Measurements from ENCODE around the gene PRKCB.

Gene PRKCB

DNA sequence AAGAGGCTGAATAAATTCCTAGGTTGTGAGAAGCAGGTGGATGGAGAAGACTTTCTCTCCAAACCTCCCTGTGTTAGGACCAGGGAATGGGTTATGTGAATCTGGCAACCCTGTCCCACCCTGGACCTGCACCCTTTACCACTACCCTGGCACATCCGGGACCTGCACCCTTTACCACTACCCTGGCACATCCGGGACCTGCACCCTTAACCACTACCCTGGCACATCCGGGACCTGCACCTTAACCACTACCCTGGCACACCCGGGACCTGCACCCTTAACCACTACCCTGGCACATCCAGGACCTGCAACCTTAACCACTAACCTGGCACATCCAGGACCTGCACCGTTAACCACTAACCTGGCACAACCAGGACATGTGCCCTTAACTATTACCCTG is 213.3 kb downstream of the PRKCB start:
- DNase-seq (ENCODE audit: low spot score) = no peak

DNA sequence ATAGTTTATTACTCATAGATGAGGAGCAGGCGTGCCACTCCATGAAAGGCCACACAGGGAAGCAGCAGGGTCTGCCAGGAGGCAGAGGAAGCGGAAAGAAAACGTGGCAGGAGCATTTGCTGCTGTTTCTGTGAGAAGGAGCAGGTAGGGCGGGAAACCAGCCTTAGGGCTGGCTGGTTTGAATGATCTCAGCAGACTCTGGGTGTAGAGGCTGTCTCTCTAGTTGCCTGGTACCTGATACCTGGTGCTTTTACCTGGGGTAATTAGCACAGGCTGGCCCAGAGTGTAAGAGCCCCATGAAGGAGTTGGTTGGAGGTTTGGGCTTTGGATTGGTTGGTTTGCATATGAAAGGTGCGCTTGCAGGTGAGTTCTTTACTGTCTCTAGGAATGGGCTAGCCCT is 215.3 kb downstream of the PRKCB start:
- DNase-seq (ENCODE audit: low spot score) = no peak

DNA sequence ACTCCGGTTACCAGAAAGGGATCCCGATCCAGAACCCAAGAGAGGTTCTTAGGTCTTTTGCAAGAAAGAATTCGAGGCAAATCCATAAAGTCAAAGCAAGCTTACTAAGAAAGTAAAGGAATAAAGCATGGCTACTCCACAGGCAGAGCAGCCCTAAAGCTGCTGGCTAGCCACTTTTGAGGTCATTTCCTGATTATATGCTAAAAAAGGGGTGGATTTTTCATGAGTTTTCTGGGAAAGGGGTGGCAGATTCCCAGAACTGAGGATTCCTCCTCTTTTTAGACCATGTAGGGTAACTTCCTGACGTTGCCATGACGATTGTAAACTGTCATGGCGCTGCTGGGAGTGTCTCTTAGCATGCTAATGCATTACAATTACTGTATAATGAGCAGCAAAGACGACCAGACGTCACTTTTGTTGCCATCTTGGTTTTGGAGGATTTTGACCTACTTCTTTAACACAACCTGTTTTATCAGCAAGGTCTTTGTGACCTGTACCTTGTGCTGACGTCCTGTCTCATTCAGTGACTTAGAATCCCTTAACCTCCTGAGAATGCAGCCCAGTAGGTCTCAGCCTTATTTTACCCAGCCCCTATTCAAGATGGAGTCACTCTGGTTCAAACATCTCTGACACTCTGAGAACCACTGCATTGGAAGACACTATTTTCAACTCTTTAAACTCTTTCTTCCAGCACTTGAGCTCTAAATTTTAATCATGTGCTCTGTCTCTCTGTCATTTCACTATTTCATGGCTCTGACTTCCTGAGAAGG is 216.7 kb downstream of the PRKCB start:
- DNase-seq (ENCODE audit: low spot score) = no peak

DNA sequence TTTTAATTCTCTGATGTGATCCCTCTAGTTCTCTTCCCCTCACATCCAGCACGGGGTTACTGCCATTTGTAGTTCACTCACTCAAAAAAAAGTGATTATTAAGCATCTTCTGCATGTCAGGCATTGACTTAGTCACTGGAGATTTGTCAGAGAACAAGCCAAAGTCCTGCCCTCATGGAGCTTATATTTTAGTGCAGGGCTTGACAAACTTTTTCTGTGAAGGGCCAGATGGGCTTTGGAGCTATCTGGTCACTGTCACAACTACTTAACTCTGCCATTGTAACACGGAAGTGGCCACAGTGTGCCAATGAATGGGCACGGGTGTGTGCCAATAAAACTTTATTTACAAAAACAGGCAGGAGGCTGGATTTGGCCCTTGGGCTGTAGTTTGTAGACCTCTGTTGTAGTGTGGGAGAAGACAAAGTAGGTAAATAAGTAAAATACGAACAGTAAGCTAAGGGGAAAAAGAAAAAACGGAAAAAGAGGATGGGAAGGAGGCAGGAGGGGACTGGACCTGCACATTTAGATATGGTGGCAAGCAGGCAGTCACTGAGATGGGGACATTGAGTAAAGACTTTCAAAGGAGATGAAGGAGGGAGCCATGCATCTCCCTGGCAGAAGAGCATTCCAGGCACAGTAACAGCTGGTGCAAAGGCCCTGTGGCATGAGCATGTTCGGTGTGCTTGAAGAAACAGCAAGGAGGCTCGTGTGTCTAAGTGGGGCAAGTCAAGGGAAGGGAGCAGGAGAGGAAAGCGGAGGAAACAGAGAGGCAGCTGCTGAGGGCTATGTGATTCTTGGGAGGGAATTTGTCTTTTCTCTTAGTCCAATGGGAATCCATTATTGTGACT is 217.5 kb downstream of the PRKCB start:
- no peak for DNase-seq (ENCODE audit: low spot score)

DNA sequence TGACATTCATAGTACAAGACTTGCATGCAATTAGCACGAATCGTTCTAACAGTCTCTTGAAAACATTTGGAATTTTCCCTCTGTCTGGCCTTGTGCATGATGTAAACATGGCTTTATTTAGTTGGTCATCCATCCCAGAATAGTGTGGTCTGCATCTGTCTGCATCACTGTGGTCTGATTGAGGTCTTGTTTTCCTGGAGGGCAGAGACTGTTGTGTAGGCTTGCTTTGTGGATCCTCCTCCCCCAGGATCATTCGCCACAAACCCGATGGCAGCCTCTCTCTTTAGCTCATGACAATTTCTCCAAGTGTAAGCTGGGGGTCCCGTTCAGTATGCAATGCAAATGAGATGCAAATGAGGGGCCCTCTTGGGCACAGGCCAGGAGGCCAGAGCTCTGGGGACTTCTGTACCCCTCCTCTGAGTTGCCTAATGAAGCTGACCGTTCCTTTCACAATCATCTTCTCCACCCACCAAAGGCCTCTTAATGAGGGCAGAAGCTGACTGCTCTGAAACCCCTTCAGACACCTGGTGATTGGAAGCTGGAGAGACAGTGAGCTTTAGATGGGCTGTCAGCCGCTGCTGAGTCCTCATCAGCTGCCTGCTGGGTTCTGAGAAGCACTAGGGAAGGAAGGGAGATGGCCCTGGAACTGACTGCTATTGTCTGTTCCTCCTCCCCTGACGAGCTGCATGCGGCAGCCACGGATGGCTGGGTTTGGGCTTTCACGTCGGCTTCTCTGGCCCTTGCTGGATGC is 219.1 kb downstream of the PRKCB start:
- DNase-seq (ENCODE audit: low spot score) = no peak

DNA sequence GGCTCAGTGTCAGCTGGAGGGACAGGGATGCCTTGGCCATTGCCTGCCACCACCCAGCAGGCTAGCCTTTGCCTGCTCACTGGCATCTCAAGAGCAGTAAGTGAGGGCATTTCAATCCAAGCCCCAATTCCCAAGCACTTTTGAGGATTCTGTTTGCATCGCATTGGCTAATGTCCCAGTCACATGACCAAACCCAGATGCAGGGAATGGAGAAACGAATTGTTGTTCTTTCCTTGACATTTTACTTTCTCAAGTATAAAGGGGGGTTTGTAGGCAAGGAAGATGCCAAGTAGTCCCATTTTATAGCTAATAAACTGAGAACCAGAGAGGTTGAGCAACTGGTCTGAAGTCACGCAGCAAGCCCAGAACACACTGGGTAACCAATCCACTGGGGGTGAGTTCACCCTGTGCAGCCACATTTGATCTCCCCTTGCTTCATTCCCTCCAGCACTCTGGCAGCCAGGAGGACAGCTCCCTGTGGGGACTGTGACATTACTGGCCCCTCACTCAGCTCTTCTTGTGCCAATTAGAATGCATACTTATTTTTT is 226.6 kb downstream of the PRKCB start:
- DNase-seq (ENCODE audit: low spot score) = no peak

DNA sequence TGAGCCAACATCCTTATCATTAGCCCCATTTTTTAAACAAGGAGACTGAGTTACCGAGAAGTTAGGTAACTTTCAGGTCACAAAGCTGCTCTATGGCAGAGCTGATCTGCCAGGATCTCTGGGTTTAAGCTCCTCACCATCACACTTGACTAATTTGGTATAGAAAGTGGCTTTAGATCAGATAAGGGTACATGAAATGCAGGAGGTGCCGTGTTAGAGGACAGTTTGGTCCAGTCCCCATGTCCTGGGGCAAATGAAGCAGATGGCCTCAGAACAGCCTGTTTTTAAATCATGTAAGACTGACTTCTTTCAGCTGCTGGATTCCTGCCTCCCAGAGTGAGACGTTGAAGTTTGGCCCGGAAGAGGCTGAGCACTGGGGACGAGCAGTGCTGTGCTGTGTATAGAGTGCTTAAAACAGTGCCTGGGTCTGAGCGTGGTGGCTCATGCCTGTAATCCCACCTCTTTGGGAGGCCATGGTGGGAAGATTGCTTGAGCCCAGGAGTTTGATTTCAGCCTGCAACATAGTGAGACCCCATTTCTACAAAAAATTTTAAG is 233.3 kb downstream of the PRKCB start:
- DNase-seq (ENCODE audit: low spot score) = no peak

DNA sequence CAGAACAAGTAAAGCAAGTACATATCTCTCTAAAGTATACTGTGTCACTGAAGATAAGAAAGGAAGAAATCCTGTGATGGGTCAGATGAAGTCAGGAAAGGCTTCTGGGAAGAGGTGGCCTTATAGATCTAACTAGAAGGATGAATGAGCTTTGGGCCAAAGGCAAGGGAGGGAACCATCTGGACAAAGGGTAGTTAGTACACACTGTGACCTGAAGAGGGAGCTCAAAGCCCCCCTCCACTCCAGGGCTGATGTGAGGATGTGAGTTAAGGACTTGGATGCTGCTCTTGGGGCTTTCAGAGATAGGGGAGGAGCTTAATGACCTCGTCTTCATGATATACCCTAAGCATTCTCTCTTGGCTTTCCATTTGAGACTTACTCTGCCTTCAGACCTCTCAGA is 235.1 kb downstream of the PRKCB start:
- peak; percentile 42 for DNase-seq (ENCODE audit: low spot score)

DNA sequence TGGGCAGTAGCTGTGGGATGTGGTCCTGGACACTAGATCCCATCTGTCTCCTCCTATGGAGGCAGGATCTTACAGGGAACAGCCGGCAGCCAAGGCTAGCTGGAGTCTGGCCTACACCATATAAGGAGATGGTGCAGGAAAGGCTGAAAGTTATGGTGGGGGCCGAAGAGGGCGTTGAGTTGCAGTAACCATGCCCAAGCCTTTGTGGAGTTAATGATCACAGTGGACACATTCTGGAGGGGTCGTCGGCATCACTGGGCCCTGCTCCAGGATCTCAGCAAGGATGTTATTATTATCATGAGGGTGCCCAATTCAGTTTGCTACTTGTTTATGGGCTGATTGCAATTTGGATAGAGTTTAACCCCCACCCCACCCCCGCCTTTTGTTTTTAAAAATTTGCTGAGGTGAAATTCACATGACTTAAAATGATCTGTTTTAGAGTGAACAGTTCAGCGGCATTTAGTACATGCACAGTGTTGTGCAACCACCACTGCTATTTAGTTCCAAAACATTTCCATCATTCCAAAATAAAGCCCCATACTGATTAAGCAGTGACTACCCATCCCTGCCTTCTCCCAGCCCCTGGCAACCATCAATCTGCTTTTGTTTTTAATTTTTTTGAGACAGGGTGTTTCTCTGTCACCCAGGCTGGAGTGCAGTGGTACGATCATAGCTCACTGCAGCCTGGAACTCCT is 236.0 kb downstream of the PRKCB start:
- DNase-seq (ENCODE audit: low spot score) = no peak

DNA sequence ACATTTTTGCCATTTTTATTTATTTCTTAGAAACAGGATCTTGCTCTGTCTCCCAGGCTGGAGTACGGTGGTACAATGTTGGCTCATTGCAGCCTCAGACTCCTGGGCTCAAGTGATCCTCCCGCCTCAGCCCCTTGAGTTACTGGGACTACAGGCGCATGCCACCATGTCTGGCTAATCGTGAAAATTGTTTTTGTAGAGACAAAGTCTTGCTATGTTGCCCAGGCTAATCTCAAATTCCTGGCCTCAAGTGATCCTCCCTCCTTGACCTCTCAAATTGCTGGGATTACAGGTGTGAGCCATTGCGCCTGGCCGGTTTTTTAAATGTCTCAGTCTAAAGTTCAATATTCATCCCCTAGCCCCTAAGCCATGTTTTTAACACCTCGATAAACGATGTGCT is 237.5 kb downstream of the PRKCB start:
- no peak for DNase-seq (ENCODE audit: low spot score)

DNA sequence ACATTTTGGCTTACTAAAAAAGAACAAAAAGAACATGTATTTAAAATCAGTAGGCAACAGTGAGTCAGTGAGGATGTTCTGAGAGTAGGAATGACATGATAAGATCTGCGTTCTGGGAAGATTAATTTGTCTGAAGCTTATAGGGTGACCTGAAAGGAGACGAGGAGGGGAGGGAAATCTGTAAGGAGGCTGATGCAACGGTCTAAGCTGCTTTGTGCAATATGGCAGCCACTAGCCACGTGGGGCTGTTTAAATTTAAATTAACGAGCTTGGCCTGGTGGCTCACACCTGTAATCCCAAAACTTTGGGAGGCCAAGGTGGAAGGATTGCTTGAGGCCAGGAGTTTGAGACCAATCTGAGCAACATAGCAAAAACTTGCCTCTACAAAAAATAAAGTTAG is 238.8 kb downstream of the PRKCB start:
- no peak for DNase-seq (ENCODE audit: low spot score)

DNA sequence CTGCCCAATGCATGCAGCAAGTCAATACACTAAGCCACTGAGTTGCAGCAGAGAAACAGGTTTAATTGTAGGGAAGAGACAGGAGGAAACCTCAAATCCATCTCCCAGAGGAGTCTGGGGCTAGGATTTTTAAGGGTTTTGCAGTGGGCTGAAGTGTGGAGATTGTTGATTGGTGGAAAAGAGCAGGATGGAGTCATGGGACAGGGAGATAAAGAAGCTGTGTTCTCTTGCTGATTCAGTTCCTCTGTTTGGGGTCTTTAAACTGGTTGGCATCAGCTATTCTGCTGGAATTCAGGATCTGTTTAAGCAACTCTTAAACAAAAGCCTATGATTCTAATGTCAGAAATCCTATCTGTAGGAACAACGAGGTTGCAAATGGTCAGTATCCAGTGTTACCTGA is 239.5 kb downstream of the PRKCB start:
- no peak for DNase-seq (ENCODE audit: low spot score)

DNA sequence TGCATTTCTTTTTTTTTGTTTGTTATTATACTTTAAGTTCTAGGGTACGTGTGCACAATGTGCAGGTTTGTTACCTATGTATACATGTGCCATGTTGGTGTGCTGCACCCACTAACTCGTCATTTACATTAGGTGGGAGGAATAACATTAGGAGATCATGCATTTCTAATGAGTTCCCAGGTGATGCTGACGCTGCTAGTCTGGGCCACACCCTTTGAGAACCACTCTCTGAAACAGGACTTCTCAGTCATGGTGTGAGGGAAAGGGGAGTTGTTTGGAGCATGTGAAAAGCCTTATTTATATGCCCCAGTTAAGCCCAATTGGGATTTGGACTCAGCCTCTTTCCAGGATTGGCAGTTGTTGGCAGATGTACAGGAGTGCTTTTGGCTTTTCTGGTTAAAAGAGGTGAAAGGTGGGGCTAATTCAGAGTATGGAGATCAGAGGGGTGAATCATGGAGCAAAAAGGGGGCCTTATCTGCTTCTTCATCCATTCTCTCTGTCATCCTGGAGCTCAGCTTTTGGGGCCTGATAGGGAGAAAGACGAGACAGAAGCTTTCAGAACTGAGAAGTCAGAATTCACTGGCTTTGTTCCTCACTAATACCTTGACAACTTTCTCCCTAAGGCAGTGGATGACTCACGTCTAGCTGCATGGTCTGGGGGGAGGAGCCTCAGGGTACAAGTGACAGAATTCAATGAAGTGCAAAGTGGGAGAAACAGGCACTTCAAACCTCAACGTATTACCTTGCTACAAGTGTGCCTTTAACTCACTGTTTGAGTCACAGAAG is 240.3 kb downstream of the PRKCB start:
- peak; percentile 46 for DNase-seq (ENCODE audit: low spot score)

DNA sequence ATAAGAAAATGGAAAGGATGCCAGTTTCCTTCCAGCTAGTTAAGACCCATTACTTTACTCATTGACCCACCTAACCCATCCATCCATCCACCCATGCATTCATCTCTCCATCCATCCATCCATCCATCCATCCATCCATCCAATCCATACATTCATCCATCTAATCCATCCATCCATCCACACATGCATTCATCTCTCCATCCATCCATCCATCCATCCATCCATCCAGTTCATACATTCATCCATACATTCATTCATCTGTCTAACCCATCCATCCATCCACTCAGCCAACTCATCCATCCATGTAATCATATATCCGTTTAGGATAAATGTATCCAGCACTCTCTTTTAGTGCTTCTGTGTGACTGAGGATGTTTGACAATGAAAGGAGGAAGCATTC is 241.5 kb downstream of the PRKCB start:
- DNase-seq (ENCODE audit: low spot score) = no peak

DNA sequence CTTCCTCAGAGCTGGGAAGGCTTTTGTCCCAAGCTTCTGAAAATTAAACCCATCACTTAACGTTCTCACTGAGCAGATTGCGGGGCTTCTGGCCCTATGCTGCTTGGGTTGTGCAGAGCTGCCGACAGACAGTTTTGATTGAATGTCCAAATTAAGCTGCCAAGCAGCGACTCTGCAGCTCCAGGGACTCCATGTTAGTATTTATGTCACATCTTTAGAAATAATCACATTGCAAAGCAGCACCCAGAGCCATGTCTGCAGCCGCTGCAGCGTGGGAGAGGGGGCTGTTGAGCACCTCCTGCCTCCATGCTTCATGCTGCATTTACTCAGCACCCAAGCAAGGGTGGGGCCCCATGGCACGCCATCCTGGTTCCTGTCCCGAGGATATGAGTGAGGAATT is 242.2 kb downstream of the PRKCB start:
- DNase-seq (ENCODE audit: low spot score) = no peak

DNA sequence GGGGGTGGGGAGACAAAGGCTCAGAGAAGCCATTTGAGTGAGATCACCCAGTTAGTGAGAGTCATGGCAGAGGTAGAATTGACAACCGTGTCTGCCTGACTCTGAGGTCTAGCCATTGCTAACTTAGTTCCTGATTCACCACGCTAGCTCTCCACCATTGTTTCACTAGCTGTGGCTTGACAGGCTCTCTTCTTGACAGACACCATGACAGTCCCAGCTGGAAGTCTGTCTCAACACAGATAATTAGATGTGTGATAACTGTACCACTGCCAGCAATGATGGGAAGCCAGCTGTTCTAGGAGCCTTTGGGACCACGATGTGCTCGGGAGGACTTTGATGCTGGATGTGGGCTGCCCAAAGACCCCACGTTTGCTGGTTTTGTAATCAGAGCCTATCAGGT is 249.9 kb downstream of the PRKCB start:
- DNase-seq (ENCODE audit: low spot score) = no peak

DNA sequence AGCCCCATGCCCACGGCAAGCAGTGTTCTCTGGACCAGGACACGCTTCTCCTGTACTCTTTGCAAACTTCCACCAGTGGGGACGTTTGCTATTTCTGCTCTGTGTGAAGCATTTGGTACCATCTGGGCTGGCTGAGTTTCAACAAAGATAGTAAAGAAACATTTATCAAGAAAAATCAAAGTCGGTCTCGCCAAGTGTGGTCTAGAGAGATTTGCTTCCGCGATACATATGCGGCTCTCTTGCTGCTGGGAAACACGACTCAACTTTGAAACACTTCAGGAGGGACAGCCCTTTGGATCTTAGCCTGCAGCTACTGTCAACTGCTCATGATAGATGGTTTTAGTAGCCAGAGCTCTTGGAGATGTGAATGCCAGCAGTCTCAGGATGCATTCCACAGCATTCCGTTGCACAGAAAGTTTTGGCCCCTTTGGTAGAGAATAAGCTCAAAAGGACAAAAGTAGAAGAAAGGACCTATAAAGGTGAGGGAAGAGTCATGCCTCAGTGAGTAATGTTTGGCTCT is 252.2 kb downstream of the PRKCB start:
- DNase-seq (ENCODE audit: low spot score) = no peak

DNA sequence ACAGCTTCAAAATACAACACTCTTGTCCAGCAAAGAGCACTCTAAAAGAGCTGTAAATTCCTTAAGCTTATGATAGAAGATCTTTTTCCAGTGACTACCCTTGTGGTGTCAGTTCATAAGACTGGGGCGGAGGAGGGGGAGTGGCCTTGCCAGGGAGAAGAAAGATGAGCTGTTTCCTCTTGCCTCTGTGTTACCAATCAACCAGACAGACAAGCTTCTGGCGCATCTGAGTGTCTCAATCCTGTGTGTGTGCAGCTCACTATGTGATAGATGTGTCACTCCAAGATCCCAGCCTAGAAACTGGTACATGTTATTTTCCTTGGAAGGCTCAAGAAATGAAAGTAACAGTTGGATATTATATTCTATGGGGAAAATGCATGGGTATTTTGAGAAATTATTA is 253.0 kb downstream of the PRKCB start:
- DNase-seq (ENCODE audit: low spot score) = no peak

DNA sequence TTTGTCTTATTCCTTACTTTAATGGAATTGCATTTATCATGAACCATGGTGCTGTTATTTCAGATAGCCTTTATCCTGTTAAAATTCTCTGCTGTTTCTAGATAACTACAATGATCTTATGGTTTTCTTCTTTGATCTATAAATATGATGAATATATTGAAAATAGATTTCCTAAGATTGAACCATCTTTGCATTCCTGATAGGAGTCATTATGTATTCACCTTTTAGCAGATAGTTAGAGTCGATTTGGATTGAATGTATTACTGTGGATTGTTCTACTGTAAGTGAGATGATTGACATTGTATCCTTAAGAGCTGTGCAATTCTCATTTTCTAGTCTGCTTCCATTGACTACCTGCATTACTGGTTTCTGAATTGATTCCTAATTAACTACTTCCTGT is 255.3 kb downstream of the PRKCB start:
- DNase-seq (ENCODE audit: low spot score) = no peak

DNA sequence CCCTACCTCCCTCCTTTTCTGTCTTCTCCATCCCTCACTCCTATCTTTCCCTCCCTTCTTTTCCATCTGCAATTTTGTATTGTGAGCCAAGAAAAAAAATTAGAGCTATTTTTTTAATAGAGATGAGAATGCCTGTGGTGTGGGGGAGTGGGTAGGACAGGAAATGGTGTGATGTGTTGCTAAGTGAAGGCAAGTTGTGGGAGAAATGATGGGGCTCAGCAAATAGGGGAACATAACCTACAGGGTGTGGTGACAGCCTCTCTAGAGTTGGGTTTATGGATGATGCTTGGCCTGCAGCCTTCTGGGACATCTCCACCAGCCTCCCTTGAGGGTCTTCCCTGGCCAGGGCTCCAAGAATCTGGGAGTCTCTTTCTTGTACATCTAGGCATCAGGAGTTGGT is 257.3 kb downstream of the PRKCB start:
- DNase-seq (ENCODE audit: low spot score) = no peak

DNA sequence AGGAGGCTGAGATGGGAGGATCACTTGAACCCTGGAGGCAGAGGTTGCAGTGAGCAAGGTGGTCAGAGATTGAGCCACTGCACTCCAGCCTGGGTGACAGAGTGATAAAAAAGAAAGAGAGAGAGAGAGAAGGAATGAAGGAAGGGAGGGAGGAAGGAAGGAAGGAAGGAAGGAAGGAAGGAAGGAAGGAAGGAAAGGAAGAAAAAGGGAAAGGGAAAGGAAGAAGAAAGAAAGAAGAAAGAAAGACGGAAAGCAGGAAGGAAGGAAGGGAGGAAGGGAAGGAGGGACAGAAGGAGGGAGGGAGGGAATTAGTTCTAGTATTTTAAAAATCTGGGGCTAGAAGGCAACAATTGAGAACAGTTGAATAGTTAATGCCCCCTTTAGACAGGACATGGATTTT is 258.9 kb downstream of the PRKCB start:
- DNase-seq (ENCODE audit: low spot score) = no peak

All from SW480 (cell line).